Upper lobe of right lung (tissue), 1 donor: ENCODE results near the gene DUS2. TPM values are rescaled to one million over a fixed set of nuclear protein-coding genes. Genes with fewer than 3 reads are reported as not detected.

Experiments used
- ATAC-seq: fragments of 200-7000 bp; cut with Tn5 transposase; one replicate; pipeline ENCODE4 v1.9.1; 2020; ENCODE audit warnings: mild to moderate bottlenecking, moderate library complexity
- DNase-seq: peaks from one replicate; pipeline ENCODE4 v3.0.0-alpha.2; 2020
- H3K27ac ChIP-seq: fragments of 200-600 bp; one replicate; pipeline ENCODE4 v1.8.0; 2022
- H3K27me3 ChIP-seq: fragments of 200-600 bp; one replicate; pipeline ENCODE4 v1.8.0; 2022; ENCODE audit warnings: mild to moderate bottlenecking
- H3K36me3 ChIP-seq: fragments of 200-600 bp; one replicate; pipeline ENCODE4 v1.8.0; 2022
- H3K4me1 ChIP-seq: fragments of 200-600 bp; one replicate; pipeline ENCODE4 v1.8.0; 2022
- H3K4me3 ChIP-seq: fragments of 200-600 bp; one replicate; pipeline ENCODE4 v1.8.0; 2022; ENCODE audit warnings: mild to moderate bottlenecking
- H3K9me3 ChIP-seq: fragments of 200-600 bp; one replicate; pipeline ENCODE4 v1.8.0; 2022
- intact Hi-C: fragments of 100-400 bp; cut with DNase I; formaldehyde crosslinking; loops from one replicate; pipeline ENCODE4 v1.11.0; 2022
- total RNA-seq: library from RNA; stranded (reverse); fragmentation: NEBNext Ultra II Directional; extraction: Animal tissue kit (Norgen Biotek cat#: 25700); gene quantifications from one replicate; pipeline ENCODE4 v1.2.1, GENCODE V29; 2021
- TF ChIP-seq, protein P1 (sequence below): fragments of 200-600 bp; IDR thresholded peaks from one replicate; pipeline ENCODE4 v1.8.0; 2022; ENCODE audit warnings: antibody characterized with exemption
- donor health status: DM: no; HTN: yes; CAD: no; lungs with severe emphysema.

Gene DUS2
- total RNA-seq, 1 donor from 2014 or later = 11.2 TPM

DNA sequence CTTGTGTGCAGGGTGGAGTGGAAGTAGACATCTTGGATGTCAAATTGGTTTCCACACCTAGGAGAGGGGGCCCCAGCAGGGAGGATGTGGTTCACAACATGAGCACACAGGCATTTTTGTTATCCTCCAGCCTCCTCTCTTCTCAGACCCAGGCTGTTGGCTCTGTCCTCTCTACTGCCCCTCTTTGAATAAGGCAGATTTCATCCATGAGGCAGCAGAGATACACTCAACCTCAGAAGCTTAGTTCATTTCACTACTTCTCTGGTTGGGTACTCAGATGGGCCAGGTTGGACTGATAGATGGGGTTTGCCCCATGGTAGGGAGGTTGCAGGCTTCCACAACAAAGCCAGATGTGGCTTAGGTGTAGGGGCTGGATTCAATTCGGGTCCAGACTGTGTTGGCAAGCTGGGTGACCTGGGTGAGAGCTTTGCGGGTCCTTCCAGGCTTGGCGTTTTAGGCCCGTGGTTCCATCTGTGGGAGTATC lies 39.9 kb downstream of the DUS2 start:
- TF ChIP-seq, protein P1, sequence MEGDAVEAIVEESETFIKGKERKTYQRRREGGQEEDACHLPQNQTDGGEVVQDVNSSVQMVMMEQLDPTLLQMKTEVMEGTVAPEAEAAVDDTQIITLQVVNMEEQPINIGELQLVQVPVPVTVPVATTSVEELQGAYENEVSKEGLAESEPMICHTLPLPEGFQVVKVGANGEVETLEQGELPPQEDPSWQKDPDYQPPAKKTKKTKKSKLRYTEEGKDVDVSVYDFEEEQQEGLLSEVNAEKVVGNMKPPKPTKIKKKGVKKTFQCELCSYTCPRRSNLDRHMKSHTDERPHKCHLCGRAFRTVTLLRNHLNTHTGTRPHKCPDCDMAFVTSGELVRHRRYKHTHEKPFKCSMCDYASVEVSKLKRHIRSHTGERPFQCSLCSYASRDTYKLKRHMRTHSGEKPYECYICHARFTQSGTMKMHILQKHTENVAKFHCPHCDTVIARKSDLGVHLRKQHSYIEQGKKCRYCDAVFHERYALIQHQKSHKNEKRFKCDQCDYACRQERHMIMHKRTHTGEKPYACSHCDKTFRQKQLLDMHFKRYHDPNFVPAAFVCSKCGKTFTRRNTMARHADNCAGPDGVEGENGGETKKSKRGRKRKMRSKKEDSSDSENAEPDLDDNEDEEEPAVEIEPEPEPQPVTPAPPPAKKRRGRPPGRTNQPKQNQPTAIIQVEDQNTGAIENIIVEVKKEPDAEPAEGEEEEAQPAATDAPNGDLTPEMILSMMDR = no peak
- no peak for DNase-seq
- H3K36me3 ChIP-seq = peaks cover 14% of the 10 kb centered on the region
- peak overlapping the region; percentile 61 for H3K27ac ChIP-seq
- peaks cover 33% of the 10 kb centered on the region for H3K4me1 ChIP-seq
- no peak for ATAC-seq
- intact Hi-C loops = no loop called here
- H3K4me3 ChIP-seq = no peak overlapping the region
- H3K9me3 ChIP-seq = no peaks in the 10 kb centered on the region
- no peaks in the 10 kb centered on the region for H3K27me3 ChIP-seq

DNA sequence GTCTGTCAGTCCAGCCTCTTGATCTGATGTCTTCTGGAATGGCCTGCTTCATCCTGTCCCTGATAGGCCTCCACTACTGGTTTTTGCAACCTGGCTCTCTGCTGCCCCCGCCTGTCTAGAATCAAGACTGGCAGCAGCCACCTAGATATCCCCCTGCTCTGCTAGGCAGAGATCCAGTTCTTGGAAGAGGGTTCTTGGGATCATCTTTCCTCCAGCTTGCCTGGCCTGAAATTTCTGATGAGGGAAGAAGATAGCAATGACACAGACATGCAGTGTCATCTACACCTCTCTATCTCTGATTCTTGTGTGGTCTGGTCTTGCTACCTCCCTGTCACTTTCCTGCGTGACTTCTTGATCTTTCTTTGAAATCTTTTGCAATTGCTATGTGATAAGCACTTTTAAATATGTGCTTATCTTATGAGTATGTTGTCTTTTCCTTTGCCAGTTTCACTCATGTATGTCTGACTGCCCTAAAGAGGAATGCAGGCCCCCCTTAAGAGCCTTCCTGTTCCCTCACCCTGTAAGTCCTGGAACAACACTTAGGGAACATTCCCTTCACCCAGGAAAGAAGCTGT lies 41.8 kb downstream of the DUS2 start:
- intact Hi-C loops = no loop called here
- Histone ChIP-seq H3K27me3 (no peaks in the 10 kb centered on the region), H3K36me3 (peaks cover 13% of the 10 kb centered on the region), H3K9me3 (no peaks in the 10 kb centered on the region), H3K4me1 (peaks cover 48% of the 10 kb centered on the region), H3K27ac (peak overlapping the region; percentile 88), H3K4me3 (no peak overlapping the region)
- TF ChIP-seq, protein P1 = peak; percentile 87
- DNase-seq = peak; percentile 89
- ATAC-seq = peak; percentile 81

DNA sequence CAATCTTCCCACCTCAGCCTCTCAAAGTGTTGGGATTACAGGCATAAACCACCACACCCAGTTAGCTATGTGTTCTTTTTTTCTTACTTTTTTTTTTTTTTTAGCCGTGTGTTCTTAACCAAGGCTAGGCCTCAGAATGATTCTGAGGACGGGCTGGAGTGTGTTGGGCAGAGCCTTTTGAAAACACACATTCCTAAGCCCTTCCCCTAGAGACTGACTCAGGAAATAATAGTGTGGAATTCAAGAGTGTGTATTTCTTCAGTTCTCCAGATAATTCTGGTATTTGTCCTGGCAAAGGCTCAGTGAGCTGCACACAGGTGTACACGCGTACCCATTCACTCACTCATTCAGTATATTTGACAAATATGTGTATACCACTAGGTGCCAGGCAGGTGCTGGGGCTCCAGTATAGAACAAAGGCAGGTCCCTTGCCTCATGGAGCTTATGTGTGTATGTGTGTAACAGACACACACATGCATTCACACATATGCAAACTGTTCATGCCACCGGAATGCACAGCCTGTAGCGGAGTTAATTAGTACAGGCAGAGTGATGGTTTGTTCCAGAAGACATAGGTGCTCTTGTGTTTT lies 42.7 kb downstream of the DUS2 start:
- TF ChIP-seq, protein P1 = no peak
- no peaks in the 10 kb centered on the region for H3K27me3 ChIP-seq
- no peaks in the 10 kb centered on the region for H3K9me3 ChIP-seq
- H3K4me1 ChIP-seq = peaks cover 54% of the 10 kb centered on the region
- peak; percentile 80 for ATAC-seq
- peak overlapping the region; percentile 88 for H3K27ac ChIP-seq
- DNase-seq = no peak
- H3K4me3 ChIP-seq = no peak overlapping the region
- intact Hi-C loops = no loop called here
- peaks cover 10% of the 10 kb centered on the region for H3K36me3 ChIP-seq

DNA sequence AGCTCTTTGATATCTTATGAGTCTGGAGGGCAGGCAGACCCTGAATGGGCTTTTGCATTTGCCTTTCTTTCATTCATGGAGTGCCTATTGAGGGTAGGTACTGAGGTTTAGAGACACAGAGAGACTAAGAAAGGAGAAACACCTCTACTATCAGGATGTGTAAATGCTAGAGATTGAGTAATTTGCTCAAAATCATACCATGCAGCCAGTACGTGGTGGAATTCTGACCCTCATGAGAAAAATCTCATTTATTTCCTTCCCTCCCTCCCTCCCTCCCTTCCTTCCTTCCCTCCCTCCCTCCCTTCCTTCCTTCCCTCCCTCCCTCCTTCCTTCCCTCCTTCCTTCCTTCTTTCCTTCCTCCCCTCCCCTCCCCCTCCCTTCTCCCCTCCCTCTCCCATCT lies 43.7 kb downstream of the DUS2 start:
- TF ChIP-seq, protein P1 = no peak
- H3K4me3 ChIP-seq = no peak overlapping the region
- peaks cover 11% of the 10 kb centered on the region for H3K36me3 ChIP-seq
- H3K4me1 ChIP-seq = peaks cover 55% of the 10 kb centered on the region
- H3K9me3 ChIP-seq = no peaks in the 10 kb centered on the region
- no peak for DNase-seq
- no peak for ATAC-seq
- intact Hi-C loops = no loop called here
- peak overlapping the region; percentile 88 for H3K27ac ChIP-seq
- no peaks in the 10 kb centered on the region for H3K27me3 ChIP-seq

DNA sequence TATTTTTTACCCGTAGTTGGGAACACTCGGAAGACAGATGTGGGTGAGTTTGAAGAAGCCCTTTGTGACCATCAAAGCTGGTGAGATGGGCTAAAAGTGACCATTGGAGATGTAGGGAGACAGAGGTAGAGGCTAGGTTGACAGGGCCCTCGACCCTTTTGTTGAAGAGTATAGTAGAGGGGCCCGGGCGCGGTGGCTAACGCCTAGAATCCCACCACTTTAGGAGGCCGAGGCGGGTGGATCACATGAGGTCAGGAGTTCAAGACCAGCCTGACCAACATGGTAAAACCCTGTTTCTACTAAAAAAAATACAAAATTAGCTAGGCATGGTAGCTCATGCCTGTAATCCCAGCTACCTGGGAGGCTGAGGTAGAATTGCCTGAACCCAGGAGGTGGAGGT lies 45.8 kb downstream of the DUS2 start:
- DNase-seq = no peak
- no peak overlapping the region for H3K4me3 ChIP-seq
- peaks cover 52% of the 10 kb centered on the region for H3K4me1 ChIP-seq
- intact Hi-C loops = no loop called here
- no peak for ATAC-seq
- H3K27ac ChIP-seq = peak overlapping the region; percentile 58
- H3K27me3 ChIP-seq = no peaks in the 10 kb centered on the region
- H3K36me3 ChIP-seq = peaks cover 20% of the 10 kb centered on the region
- TF ChIP-seq, protein P1 = no peak
- no peaks in the 10 kb centered on the region for H3K9me3 ChIP-seq
